ENCODE measurements around the gene CLSTN2.

CLSTN2 gene

DNA sequence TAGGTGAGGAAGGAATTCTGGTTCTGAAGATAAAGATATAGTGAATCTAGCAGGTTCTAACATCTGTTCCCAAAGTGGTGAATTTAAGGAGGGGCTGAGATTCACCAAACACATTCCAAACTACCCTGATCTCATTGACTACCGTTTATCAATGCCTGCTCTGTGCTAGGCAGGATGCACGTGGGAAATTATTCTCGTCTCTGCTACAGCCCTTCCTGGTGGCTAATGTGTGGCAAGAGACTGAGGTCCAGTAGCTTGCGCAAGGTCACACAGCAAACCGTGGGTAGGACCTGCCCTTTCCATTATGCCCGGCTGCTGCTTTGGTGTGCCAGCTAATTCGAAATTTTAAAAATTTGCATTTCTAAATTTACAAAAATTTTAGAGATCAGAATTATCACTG is 533.4 kb downstream of the CLSTN2 start:
- no peak for DNase-seq

DNA sequence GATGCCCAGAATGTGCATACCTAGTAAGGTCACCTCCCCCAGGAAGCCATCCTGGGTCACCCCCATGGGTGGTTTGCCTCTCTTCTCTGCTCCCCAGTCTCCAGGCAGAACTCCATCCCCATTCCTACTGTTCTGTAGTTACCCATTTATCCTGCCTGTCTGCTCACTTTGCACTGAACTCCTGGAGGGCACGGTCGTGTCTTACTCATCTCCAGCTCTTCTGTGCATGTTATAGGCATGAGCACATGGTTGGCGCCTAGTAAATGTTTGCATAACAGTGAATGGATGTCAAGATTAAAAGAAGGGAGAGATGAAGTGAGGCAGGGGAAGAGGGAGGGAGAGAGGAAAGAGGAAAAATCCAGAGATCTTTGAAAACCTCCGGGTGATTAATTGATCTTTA is 534.5 kb downstream of the CLSTN2 start:
- no peak for DNase-seq

DNA sequence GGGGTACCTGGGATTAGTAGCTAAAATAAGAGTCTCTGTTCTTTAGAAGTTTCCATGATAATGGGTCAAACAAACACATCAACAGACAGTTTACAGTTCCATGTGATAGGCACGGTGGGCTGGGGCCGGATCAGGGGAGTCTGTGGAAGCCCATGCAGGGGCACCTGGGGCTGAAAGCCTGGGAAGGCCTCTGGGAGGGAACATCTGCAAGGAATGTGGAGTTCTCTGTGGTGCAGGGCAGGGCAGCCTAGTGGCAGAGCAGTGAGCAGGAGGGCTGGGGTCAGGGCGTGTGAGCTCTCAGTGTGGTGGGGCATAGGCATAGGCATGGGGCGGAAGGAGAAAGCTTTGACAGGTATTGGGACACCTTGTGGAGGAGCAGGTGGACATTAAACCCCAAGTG is 535.2 kb downstream of the CLSTN2 start:
- no peak for DNase-seq

DNA sequence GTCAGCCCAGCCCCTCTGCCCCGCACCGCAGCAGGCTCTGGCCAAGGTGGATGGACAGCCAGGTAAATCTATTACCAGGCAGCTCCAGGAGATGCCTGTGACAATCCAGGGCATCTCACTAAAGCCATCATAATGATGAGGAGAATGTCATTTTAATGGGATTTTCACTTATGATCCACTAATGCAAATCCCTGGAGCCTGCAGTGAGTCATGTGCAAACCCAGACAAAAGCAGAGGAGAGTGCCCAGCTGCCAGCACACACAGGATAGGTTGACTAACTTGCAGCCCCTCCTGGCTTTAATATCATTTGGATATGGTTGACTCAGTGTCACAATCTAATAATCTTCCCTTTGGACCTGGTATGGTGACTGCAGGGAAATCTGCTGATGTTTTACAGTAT is 536.0 kb downstream of the CLSTN2 start:
- DNase-seq: no peak

DNA sequence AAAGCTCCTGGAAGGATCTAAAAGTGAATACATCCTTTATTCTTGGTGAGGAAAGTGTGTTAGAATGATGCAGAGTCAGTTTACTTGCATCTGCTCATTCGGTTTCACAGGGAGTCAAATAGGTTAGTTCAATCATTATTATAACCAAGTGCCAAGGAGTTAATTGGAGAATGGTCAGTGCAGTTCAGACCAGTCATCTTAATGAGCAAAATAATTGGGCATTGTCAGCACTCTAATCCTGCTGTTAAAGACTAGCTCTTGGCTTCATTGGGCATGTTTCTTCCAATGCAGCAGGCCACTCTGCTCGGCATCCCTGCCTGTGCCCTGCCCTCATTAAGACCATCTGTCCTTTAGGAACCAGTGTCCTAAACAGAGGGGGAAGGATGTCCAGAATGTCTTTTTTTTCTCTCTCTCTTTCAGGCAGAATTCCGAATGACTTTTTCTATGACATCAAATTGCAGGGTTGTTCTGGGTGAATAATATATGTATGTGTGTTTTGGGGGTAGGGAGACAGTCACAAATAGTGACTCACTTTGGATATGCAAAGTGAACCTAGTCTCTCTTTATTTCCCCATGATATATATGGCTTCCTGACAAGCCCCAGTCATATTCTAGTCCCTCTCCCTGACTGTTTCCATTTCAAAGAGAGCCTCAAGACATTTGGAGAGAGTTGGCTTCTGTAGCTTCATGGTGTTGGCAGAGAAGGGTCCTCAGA is 537.5 kb downstream of the CLSTN2 start:
- no peak for DNase-seq

DNA sequence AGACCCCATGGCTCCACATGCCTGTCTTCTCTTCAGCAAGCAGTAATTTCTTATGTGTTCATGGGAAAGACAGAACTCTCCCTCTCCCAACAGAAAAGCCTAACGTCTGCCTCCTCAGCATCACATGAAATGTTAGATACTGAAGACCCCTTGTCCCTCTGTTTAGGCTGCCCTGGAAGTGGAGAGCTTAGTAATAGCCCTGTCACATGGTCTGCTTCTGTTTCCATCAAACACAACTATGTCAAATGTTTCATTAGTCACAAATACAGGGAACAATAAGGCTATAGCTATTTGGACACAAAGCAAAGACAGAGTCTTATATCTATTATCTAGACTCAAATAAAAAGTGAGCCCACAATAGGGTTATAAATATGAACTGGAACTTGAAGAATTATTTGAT is 552.6 kb downstream of the CLSTN2 start:
- DNase-seq: no peak

DNA sequence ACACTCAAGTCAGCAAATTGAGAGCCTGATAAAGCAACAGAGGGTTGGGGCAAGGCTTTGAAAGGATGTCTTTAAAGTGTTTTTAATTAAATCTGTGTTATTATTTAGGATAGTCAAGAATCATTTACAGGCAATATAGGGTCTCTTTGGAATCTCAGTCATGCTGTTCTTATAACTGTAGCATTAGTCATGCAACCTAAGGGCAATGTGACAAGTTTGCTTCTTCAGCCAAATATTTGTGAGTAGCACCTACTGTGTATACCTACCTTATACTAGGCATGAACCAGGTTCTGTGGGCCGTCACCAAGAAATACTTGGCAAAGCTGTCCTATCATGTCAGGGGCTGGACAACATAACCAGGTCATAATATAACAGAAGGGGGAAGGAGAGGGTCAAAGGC is 558.3 kb downstream of the CLSTN2 start:
- no peak for DNase-seq

DNA sequence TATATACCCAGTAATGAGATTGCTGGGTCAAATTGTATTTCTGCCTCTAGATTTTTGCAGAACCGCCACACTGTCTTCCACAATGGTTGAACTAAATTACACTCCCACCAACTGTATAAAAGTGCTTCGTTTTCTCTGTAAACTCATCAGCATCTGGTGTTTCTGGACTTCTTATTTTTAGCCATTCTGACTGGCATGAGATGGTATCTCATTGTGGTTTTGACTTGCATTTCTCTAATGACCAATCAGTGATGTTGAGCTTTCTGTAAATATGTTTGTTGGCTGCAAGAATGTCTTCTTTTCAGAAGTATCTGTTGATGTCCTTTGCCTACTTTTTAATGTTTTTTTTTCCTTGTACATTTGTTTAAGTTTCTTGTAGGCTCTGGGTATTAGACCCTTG is 560.0 kb downstream of the CLSTN2 start:
- no peak for DNase-seq

DNA sequence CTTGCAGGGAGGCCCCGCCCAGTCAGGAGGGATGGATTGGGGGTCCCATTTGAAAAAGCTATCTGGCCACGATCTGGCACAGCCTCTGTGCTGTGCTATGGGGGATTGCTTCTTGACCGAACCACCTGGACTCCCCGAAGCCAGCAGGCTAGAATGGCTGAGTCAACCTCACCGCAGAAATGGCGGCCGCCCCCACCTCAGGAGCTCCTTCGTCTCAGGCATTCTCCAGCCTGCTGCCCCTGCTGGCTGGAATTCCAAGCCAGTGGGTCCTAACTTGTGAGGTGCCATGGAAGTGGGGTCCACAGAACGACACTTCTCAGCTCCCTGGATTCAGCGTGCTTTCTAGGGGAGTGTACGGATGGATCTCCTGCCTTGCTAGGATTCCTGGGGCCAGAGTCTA is 562.3 kb downstream of the CLSTN2 start:
- DNase-seq: no peak

DNA sequence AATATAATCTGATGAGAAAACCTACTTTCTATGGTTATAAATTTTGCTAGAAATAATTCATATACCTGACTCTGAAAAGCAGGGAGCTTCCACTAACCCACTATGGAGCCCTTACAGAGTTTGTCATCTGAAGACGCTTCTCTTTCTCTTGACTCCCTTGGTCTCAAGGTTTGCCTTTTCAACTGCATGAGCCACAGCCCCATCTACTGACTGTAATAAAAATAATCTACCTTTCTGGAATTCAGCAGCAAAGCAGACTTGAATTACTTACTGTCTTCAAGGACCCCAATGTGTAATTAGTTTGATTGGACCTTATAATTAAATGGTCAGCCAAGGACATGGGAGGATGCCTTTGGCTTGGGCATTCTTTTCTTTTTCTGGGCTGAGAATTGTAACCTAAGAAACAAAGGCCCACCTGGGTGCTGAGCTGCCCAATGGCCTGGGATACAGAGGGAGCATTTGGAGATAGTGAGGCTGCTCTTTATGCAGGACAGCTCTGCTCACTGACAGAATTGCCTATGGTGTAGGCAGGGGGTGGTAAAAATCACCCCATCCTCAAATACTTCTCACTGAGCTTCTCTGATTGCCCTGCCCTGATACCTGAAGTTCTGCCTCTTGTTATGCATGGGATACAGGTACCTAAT is 564.3 kb downstream of the CLSTN2 start:
- DNase-seq: no peak

DNA sequence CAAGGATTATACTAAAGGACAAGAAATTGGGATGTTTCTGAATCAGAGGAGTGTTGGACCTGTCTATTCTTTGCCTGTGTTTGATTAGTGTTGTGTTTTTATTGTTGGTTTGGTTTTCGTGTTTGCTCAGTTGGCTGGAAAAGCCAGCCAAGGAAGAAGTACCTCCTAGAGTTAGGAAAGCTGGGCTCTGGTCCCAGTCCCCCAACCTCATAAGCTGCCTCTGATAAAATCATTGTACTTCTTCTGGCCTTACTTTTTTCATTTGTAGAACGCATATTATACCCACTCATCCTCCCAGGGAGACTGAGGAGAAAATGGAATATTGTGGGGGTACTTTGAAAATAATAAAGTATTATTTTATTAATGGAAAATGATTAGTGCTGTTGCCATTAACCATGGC is 565.5 kb downstream of the CLSTN2 start:
- no peak for DNase-seq

DNA sequence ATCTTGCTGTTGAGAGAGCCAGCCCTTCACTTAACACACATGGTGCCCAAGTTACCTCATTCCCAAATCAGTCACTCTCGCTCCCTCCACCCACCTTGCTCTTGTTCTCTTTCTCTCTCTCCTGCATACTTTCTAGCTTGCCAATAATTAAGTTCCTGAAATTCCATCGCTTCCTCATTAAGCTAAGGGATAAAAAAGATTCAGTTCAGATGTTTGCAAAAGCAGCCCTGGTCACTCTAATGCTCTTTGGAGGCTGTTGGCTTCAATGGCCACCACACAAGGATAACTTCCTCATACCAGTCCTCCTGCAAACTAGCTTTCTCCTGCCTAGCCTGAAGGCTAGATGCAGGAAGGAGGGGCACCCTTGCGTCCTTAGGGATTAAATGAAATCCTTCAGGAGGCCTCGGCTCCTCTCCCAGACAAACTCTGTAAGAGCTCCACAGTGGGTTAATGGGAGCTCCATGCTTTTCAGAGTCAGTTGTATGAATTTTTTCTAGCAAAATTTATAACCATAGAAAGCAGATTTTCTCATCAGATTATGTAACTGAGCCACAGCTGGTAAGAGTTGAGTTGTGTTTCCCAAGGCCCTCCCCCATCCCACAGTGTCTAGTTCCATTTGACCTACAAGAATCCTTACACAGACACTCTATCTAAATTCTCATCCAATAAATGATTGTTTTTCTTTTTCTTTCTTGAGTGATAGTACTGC is 566.2 kb downstream of the CLSTN2 start:
- DNase-seq: no peak

DNA sequence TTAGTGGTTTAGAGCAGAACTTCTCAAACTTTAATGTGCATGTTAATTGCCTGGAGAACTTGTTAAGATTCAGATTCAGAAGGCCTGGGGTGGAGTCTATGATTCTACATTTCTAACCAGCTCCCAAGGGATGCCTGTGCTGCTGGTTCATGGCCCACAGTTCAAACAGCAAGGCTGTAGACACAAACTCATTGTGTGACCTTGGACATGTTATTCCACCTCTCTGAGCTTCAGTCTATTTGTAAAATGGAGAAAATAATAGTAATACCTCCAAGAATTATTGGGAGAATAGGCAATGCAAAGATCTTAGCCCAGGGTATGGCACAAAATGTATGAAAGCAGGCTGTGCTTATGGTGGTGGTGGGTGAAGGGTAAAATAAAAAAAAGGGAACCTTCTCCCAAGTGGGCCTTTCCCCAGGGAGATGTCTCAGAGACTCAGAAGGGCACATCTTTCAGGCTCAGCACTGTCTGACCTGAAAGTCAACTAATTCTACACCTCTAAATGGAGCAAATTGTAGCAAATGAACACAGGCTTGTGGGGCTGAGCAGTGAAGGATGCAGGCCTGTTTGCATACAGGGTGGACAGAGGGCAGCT is 566.9 kb downstream of the CLSTN2 start:
- no peak for DNase-seq

DNA sequence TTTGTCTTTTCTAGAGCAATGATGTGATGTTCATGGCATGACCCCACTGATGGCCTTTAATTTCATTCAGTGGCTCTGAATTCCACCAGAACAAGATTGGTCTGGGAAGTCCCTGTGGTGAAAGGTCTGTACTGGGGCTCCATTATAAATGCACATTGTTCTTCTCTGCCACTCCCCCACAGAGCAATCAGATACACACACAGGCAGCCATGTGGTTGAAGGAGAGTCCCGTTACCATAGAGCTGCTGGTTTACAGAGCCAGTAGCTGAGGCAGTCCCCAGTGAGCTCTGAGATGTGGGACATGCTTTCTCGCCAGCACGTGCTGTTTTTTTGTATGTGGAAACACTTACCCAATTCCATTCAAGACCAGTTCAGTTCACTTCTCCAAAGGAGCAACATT is 570.2 kb downstream of the CLSTN2 start:
- no peak for DNase-seq

DNA sequence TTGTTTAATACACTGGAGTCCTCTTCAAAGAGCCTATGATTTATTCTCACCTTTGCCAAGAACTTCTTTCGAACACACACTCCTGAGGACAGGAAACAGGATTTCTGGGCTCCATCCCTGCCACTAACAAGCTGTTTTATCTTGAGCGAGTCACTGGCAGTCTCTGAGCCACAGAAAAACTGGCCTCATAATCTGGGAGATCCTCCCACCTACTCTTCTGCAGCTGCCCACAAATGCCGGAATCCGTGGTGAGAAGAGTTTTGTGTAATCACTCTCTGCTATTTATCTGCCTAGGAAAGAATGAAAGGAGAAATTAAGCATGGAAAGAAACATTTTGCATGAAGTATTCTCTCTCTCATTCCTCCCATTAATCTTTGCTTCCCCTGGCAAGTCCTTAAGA is 570.9 kb downstream of the CLSTN2 start:
- DNase-seq: no peak

DNA sequence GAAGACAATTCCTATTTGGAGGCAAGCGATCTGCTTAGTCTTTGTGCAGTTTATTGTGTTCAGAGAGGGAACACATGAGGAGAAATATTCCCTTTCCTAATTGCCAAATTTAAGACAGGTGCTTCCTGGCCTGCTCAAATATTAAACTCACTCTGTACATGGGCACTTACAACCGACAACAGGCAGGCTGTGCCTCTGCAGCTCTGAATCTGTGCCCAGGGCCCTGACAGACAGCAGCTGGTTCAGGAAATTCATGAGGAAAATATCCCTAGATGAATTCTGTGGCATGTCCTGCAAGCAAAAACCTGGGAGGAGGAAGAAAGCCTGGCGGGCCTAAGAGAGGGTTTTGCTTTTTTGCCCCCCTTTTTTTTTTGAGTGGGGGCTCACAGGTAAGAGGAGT is 573.6 kb downstream of the CLSTN2 start:
- DNase-seq: no peak

DNA sequence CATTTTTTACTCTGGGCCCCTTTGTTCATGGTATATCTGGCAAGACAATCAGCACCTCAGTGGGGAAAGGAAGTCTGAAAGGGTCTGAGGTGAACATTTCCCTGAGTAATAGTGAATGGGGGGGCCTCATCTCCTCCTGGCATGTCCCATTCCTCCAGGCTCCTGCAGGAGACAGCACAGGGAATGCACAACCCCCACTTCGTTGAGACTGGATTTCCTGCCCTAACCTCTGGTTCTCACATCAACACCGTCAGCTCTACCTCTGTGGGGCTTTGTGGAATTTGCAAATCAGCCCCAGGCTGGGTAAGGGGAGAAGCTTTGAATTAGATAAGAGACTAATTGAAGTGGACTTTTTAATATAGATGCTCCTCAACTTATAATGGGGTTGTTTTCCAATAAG is 574.5 kb downstream of the CLSTN2 start:
- DNase-seq: no peak

DNA sequence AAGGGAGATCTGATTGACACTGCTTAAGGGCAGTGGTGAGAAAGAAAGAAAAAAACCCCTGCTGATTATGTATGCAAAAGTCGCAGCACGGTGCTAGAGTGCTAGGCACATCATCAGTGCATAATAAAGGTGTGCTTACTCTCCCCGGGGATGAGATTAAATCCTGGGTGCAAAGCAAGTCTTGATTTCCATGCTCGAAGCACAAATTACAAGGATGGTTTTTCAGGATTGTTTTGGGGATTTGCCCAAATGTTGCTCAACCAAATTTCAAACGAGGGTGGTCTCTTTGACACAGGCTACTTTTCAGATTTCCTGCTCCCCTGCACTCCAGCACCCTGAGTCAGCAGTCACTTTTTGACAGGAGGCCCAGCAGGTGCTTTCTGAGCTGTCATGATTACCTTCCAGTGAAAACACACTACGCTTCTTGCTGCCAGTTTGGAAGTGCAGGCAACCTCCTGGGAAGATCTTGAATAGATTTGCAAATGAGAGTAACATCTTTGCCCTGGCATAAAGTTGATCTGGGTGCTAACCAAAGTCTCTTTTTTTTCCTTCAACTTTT is 575.4 kb downstream of the CLSTN2 start:
- DNase-seq: no peak

DNA sequence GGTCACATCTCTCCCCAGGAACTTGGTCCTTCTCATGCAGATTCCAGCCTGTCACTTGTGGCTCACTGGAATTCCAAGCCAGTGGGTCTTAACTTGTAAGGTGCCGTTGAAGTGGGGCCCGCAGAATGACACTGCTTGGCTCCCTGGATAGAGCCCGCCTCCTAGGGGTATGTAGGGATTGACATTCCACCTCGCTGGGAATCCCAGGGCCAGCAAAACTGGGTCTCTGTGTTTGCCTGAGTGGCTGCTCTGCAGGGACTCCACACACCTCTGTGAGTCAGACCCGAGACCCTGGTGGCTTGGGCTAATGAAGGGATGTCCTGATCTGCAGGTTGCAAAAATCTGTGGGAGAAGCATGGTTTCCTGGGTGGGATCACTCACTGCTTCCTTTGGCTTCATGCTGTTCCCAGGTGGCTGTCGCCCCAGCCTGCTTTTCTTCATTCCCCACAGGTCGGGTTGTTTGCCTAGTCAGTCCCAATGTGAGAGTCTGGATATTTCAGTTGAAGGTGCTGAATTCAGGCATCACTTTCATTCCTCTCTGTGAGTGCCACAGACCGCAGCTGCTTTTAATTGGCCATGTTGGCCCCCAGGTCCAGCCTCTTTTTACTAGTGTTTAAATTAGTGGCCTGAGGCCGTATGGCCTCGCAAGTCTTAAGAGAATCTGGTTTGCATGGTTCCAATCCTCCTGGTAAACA is 586.9 kb downstream of the CLSTN2 start:
- DNase-seq: no peak

DNA sequence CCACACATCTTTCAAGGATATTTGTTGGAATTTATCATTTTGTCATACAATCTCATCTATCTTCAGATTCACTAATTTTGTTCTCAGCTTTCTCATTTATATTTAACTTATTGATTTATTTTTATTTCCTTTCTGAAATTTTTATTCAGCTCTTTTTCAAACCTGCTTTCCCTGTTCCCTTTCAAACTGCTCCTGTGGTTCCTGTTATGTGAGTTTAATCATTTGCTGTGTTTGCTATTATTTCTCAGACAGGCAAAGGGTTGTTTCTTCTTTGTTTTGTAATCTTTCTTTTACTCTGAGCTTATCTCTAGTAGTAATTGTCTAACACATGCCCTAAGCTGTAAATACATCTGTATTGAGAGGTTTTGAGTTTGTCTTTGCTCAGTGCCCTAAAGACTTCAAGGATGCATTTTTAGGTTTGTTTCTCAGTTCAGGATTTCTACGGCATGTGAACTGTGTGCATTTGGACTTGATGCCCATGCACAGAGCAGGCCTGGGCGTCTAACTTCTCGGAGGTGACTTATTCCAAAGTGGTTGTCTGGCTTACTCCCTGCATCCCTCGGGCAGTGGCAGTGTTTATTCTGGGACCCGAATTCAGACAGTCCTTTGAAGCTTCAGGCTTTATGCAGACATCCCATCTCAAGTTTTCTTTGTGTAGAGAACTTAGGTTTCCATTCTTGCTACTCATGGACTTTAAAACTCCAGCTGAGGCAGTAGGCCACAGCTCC is 587.8 kb downstream of the CLSTN2 start:
- no peak for DNase-seq

DNA sequence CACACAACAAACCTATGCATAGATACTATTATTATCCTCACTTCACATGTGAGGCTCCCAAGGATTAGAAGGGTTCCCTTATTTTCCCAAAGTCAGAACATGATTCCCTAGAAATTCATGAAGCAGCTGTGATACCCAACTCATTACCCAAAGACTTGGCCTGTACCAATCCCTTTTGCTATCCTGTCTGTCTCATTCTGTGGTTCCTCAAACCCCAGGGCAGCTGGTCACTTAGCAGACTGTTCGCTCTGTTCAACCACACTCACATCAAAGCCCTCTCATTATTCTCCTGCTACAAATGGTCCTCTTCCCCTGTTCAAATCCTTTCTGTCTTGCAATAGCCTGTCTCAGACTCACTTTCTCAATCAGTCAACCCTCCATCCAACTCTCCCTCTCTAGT is 588.6 kb downstream of the CLSTN2 start:
- no peak for DNase-seq

DNA sequence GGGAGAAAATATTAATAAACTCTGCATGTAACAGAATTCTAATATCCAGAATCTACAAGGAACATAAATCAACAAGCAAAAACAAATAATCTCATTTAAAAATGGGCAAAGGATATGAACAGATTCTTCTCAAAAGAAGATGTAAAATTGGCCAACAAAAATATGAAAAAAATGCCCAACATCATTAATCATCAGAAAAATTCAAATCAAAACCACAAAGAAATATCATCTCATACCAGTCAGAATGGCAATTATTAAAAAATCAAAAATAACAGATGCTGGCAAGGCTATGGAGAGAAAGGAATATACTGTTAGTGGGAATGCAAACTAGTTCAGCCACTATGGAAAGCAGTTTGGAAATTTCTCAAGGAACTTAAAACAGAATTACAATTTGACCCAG is 592.2 kb downstream of the CLSTN2 start:
- DNase-seq: no peak
